ENCODE results near the gene FOXD4.
"Not testable (repeated sequence)": the region's sequence is repeated elsewhere in the genome, so short reads cannot be mapped to it uniquely, and the experiment has no call there.

Gene FOXD4

DNA sequence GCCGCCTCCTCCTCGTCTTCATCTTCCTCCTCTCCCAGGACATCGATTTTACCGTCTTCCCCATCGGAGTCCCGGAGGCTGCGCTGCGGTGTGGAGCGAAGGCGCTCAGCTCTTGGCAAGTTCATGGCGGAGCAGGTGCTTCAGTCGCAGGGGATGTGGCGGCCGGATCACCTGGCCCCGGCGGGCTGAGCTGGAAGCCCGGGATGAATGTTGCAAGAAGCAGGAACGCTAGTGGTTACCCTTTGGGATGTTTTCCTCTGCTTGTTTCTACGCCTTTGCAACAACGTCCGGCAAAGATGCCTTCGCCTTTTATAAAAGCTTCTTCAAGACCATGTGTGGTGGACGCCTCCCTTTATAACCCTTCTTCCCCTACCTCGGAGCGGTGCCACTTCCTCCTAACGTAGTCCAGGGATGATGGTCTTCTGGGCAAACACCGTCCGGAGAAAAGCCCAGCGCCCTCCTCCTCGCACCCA lies at the start of gene FOXD4:
FOXD4 (minus strand) TSS at position 423 of the 473 bp plus-strand sequence; CDS start at position 125, 298 bp downstream.
- not testable (repeated sequence) for DNase-seq

DNA sequence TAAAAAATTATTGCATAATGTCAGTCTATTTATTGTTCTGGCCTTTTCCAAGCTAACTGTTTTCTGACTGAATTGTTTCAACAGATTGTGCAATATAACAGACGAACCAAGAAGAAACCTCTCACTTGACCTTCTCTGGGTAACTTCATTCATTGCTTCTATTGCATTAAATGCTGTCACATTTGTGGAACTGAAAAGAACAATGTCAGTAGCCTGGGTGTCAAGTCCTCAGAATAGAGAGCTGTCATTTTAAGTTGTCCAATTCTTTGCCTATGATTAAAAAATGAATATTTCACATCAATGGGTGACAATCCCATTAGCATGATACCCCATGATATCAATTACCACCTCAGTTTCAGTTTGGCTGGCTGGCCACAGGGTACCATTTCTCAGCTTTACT lies 41.7 kb upstream of the FOXD4 start:
- not testable (repeated sequence) for DNase-seq

DNA sequence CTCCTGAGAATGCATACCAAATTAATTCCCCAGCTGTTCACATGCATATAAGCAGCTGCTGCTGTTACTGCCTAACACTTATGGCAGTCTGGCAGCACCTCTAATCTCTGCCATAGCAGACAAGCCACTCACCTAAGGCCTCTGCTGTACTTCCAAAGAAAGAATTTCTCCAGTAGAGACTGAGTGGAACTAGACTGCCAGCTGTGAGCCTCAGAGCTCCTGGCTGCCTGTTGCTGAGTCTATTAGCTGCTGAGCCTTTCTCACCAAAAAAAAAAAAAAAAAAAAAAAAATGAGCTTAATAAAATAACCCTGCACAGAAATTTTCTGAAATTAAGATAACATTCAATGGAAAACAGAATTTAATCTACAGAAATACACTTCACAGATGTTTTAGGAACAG lies 33.0 kb upstream of the FOXD4 start:
- not testable (repeated sequence) for DNase-seq

DNA sequence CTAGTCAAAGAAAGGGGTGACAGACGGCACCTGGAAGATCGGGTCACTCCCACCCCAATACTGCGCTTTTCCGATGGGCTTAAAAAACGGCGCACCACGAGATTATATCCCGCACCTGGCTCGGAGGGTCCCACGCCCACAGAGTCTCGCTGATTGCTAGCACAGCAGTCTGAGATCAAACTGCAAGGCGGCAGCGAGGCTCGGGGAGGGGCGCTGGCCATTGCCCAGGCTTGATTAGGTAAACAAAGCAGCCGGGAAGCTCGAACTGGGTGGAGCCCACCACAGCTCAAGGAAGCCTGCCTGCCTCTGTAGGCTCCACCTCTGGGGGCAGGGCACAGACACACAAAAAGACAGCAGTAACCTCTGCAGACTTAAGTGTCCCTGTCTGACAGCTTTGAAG lies 21.7 kb upstream of the FOXD4 start:
- DNase-seq: not testable (repeated sequence)

DNA sequence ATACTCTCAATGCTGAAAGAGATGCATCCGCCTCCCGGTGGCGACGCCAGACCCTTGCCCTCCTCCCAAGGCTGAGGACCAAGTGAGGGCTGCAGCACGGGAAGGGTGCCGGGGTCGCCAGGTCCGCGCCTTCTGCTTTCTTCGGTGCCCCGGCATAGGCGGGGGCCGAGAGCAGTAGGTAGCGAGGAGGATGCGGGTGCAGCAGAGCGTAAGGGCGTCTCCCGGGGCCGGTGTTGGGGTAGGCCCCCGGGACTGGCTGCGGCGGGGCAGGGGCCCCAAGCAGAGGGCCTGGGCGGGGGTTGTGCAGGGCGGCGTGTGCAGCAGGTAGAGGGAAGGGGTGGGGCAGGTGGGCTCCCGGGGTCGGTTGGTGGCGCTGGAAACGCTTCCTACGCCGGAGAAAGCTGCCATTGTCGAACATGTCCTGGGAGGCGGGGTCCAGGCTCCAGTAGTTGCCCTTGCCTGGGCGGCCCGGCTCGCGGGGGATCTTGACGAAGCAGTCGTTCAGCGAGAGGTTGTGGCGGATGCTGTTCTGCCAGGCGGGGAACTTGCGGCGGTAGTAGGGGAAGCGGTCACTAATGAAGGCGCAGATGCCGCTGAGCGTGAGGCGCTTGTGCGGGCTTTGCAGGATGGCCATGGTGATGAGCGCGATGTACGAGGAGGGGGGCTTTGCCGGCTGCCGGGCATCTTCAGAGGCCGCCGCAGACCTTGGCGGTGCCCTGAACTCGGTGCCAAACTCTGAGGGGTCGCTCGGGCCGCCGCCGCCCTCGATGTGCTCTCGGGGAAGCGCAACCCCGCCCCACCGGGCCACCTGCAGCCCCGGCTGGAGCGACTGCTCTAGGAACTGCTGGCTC lies 848 bp downstream of the FOXD4 start:
- DNase-seq: not testable (repeated sequence)

DNA sequence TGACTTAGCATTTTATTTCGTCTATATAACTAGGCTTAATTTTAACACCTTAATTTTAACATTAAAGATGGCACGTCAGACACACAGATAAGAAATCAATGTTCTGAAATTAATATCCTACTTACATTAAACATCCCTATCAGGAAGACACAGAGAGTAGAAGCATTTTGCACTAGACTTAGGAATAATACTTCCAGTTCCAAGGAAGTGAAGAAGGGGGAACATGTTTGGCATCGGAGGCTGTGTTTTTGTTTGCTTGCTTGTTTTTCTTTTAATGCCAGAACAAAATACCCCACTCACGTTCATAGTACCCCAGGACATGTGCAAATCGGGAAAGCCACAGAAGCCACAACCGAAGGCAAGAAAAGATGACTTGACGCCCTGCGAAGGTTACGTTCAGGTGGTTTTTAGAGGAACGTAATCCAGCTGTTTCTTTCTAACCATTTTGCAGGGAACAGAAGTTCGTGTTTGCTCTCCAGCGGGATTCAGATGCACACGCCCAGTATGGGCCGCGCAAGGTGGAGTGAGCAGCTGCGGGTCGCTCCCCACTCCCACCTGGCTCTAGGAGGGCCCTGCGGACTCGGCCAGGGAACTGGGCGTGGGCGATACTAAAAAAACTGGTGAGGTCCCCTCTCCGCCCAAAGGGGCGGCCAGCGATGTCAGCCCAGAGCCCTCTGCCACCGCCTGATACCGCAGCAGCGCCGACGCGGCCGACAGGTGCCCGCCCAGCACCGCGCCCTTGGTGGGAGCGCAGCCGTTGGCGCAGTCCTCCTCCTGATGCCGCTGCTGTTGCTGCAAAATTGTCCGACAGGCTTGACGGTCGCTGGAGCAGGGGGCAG lies 1.8 kb downstream of the FOXD4 start:
- DNase-seq: not testable (repeated sequence)

DNA sequence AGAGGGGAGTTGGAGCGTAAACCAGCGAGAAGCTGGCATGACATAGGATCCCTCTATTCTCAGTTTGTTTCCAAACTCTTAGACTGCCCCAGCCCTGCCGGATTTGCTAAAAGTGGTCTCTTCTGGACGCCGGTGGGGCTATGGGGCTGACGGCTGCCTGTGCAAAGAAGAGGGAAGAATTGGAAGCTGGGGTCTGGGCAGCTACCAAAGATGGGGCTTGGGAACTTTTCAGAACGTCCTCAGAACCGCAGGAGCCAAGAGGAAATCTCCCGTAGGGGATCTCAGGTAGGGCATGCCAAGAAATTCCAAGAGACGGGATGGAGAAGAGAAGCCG lies 3.1 kb downstream of the FOXD4 start:
- not testable (repeated sequence) for DNase-seq

DNA sequence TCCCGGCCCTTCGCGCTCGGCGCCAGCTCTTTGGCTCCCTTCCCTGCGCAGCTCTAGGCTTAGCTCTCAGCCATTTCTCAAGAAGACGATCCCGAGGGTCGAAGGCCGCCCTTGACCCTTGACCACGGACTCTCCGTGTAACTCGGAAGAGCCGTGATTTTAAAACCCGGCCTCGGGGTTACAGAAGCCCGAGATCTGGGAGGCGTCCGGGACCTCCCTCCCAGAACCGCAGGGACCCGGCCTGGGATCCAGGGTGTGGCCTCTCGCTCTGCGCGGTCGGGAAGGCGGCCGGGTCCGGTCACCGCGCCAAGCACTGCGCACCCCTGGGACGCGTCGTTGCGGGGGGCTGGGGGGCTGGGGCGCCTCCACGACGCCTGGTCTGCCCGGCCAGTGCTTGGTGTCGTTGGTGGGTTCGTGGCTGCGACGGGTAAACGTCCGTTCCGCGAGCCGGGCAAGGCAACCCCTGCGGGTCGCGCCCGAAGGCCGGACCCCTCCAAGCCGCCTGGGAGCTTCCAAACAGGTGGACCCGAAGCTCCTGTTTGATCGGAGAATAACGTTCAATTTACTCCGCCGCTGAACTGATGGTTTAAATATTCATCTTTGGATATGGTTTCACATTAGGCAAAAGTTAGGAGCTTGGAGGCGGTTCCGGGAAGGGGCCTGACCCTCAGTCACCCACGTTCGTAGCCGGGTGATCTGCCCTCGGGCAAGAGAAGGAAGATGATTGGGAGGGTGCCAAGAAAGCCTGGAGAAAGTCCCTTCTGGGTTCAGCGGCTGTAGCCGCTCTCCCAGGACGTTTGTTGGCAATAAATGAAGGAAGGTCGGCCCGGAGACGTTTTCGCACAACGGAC lies 3.7 kb downstream of the FOXD4 start:
- DNase-seq: not testable (repeated sequence)

DNA sequence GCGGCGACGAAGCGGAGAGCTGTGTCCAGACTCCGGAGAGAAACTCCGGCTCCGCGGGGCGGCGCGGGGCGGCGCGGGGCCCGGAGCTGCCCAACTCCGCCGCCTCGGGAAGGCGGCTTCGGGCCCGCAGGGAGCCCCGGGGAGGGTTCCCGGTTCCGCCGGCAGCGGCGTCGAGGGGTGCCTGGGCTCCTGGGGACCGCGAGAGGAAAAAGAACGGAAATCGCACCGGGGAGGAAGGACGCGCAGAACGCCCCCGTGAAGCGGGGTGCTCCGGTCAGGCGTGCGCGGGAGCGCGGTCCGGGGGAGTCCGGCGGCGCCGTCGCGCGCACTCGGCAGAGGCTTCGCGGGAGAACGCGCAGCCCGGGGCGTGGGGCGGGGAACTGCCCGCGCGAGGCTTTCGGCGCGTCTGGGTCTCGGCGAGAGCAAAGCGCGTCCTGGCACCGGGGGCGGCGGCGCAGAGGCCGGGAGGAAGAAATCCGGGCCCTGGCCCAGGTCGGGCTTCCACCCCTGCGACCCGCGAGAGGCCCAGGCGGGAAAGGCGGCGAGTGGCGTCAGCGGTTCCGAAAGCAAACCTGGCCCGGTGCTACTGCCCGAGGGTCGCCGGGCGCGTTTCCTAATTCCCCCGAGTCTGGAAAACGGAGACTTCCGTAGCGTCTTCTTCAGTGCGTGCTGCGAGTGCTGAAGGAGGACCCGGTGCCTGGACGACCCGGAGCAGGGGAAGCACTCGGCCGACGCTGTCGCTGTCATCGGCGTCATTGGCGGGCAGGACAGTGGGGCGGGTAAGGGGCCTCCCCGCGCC lies 4.5 kb downstream of the FOXD4 start:
- not testable (repeated sequence) for DNase-seq

DNA sequence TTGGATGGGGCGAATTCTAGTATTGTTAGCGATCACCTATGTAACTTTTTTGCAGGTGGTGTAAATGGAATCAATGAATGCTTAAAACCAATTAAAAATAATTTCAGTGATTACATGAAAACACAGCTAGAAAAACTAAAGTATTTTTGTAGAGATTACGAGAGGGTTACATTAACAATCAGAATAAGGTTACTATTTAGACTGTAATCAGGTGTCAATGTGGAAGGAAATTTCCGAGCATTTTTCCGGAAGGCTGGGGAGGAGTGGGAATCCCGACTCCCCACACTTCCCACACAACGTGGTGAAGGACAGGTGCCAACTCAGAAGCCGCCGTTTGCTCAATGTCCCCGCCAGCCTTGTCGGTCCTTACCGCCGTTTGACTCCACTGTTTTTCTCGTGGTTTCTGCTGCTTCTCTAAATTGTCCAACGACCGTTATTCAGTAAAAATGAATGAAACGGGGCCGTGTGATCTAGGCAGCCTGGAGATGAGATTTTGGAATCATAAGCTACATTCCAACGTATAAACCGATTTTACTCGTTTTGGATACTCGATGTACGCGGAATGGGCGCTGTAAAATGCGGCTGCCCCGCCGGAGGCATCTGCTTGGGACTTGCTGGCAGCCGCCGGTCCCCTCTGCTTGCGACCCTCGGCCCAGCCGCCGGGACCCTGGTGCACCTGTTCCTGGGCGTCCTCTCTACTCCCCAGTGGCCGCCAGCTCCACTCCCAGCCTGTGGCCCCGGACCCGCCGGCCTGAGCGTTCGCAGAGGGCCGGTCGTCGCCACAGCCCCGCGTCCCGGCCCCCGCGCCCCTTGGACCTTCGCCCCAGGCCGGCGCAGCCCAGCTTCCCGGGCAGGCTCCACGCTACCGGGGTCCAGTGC lies 5.4 kb downstream of the FOXD4 start:
- DNase-seq: not testable (repeated sequence)

DNA sequence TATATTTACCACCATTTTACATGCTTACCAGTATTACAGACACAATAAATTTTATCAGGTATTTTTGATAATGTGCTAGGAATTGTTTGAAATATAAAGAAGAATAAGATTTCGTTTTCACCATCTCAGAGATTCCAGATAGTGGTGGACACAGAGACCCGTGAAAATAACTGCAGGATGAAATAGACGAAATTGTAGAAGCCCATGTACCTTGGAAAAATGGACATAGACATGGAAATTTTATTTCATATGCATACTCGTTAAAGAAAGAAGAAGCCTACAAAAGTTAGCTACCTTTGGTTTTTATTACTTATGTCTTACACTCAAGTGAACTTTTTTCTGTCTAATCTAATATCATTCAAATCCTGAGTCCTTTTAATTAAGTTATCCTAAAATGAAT lies 7.5 kb downstream of the FOXD4 start:
- DNase-seq: not testable (repeated sequence)

DNA sequence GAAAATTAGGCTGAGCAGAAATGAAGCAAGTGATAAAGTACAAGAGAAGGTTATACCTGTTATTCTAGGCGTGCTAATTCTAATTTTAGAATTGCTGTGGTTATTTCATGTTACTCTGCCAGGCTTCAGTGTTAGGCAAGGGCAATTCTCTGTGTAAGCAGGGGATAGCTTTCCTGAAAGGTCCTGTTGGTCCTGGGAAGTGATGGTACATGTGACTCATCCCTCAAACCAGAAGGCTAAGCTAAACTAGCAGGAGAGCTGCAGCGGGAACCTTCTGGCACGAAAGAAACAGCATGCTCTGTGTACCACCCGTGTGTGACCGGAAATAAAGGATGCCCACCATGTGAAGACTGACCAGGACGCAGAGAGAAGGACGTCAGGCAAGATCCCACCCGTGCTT lies 8.7 kb downstream of the FOXD4 start:
- not testable (repeated sequence) for DNase-seq

DNA sequence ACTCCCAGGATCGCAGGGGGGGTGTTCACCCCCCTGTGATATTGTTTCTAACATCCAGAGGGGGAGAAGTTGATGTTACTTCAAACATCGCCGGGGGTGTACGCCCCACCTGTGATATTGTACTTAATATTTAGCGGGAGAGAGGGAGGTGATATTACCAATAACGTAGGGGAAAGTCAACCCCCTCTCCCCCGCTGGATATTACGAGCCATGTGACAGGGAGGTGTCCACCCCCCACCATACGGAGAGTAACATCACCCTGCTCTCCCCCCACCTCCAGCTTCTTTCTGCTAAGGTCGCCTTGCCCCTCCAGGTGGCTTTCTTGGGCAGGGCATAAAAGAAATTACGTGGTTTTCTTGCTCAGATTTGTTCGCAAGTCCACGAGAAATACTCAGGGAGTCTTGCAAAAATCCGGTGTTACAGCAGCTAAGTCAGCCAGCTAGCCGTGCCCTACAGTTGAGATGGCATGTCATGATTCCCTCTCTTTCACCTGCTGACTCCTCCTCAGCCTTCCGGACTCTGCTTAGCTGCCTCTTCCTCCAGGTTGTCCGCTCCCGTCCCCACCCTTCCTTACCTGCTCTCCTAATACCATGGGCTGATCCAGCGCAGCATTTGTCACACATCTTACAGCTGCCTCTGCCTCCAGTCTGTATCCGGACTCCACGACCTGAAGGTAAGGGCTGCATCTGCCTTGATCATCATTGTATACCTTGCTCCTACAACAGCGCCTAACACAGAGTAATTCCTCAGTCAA lies 9.3 kb downstream of the FOXD4 start:
- not testable (repeated sequence) for DNase-seq

DNA sequence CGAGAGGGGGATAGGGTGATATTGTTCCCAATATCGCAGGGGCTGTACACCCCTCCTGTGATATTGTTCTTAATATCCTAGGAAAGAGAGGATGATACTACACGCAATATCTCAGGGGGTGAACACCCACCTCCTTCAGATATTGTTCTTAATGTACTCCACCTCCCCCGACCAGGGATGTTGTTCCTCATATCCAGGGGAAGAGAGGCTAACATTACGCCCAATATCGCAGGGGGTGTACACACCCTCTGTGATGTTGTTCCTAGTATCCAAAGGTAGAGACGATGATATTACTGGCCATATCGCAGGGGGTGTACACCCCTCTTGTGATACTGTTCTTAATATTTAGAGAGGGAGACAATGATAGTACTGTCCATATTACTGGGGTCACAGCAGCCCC lies 12.2 kb downstream of the FOXD4 start:
- DNase-seq: not testable (repeated sequence)

DNA sequence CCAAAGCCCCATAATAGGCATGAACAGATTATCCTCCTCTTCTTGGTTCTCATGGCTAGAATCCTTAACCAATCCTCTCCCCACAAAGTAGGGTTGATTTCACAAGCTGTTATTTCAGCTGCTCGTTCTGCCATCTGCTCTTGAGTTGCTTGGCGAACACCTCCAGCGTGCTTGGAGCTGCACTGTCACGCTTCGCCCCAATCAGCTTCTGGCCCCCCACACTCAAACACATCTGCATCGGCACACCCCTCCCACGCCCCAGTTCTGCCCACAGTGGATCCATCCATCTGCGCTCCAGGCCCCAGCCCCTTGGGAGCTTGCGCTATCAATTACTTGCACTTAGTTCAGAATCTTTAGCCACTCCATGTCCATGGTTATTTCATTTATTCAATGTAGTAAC lies 17.8 kb downstream of the FOXD4 start:
- not testable (repeated sequence) for DNase-seq

DNA sequence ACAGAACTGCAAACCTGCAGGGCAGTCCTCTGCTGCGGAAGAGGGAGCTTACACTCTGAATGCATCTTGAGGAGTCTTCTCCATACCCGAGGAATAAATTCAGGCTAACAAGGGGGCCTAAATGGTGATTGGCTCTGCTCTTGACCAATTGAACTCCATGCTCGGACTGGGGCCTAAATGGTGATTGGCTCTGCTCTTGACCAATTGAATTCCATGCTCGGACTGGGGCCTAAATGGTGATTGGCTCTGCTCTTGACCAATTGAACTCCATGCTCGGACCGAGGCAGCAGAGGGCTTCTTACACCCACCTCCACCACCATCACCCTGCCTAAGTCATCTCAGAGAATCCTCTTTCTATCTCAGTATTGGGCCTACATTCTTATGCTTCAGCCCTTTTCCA lies 18.4 kb downstream of the FOXD4 start:
- DNase-seq: not testable (repeated sequence)

DNA sequence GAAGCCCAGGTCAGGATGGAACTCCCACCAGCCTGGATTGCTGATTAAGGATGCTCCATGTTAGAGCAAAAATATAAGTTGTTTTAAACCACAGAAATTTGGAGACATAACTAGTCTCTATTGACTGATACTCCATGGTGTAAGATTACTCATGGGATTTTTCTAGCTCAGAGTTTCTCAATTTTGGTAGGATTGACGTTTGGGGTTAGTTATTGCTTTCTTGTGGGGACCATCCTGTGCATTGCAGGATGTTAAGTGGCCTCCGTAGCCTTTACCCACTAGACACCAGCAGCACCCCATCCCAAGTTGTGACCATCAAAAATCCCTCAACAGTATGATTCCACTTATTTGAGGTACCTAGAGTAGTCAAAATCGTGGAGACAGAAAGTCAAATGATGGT lies 19.4 kb downstream of the FOXD4 start:
- not testable (repeated sequence) for DNase-seq

DNA sequence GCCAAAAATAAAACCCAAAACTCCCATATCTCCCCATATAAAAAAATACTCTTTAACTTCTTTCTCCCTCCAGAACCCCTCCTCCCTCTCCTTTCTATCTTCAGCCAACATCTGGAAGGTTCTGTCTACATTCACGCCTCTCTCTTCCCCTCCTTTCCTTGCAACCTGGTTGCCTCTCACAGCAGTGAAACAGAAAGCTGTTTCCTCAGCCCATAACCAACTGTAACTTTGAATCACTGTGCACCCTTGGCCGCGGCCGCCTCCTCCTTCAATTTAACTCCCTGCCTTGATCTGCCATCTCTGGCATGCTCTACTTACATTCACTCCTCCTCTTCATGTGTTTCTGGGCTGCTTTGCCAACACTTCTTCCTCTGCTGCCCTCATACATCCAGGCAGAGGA lies 23.2 kb downstream of the FOXD4 start:
- not testable (repeated sequence) for DNase-seq

DNA sequence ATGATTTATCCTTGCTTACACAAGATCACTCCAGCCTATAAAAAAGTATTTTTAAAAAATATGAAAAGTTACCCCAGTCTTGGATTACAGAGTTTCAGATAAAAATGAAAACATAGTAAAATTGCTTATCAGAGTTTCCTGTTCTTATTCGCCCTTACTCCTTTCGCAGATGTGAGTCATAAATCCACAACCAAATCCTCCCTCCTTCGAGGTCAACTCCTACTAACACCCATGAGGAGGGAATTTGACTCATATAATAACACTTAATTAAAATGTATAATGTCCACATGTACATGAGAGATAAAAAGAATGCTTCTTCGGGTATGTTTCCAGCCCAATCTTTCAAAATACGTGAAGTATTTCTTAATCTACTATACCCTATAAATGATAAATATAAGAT lies 23.9 kb downstream of the FOXD4 start:
- not testable (repeated sequence) for DNase-seq

DNA sequence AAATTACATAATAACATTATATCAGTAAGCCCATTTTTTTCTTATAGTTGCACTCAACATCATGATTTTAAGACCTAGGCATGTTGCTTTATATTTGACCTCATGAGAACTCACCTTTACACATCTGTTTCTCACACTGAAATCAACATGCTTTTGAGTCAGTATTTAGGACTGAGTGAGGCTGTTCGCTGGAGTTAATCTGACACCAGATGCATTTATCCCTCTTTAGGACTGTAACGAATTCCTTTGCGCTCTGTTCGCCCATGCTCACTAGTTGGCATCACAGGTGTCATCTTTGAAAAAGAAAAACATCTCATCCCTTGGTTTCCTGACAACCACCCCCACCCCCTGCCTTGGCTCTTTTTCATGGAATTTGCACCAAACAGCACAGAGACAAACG lies 24.3 kb downstream of the FOXD4 start:
- DNase-seq: not testable (repeated sequence)
